NCI-H2107 (cell line): ENCODE measurements around the gene TAOK1.

Experiments
- DNase-seq: peaks from one replicate; lab custom pipeline; 2025; lab: John Stamatoyannopoulos, UW

The TAOK1 gene

DNA sequence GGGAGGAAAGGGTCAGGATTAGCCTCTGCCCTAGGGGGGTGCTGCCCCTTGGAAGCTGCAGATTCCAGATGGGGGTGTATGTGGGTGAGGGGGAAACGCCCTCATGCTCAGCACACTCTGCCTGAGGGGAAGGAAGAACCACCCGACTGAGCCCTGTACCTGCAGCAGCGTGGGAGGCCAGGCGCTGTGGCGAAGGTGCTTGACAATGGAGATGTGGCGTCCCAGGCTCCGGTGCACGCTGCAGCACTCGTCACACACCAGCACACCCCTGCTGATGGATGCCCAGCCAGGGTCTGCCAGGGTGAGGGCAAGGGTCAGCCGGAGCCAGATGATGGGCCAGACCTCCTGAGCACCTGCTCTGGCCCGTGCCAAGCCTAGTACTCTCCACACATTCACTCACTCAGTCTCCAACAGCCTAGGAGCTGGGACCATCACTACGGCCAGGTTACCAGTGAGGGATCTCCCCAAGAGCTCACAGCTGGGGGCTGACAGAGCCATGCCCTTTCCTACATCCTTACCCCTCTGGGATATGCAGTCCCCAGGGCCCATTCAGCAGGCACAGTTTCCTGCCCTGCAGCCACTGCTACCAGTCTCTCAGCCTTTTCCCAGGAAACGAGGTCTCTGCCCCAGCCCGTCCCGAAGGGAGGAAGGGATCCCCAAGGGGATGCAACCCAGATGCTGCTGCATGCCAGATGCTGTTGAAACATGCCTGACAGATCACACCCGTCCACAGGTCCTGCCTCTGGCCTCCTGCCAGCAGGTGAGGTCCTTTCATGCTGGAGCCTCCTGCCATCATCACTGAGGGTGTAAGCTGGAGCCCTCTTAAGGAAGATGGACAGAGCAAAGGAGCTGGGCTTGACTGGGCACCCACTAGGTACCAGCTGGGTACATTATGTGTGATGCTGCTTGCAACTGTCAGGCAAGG is 193.4 kb downstream of the TAOK1 start:
- DNase-seq = no peak

DNA sequence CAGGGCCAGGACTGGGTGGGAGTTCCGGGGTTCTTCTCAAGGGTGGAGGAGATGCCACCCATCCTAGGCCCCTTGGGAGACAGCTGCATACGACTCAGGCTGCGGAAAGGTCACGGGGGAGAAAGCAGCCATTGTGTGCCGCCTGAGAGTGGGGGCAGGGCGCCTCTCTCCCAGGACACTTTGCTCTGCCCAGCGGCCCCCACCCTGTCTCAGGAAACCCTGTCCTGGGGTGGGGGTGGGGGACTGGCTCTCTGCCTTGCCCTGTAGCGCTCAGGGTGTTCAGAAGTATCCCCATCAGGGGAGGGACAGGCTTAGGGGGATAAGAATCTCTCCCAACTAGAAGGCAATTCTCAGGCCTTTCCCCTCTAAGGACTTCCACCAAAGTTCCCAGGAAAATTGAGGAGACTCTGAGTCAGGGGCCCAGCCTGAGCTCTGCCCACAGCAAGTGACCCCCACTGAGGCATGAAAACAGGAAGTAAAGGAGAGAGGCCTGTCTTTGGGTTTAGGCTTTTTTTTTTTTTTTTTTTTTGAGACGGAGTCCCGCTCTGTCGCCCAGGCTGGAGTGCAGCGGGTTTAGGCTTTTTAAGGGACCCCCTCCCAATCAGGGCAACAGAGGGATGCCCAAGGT is 194.4 kb downstream of the TAOK1 start:
- no peak for DNase-seq

- no peak for DNase-seq
Measured at GRCh38 chr17:29585080-29585751, 195.1 kb downstream of the TAOK1 start.

DNA sequence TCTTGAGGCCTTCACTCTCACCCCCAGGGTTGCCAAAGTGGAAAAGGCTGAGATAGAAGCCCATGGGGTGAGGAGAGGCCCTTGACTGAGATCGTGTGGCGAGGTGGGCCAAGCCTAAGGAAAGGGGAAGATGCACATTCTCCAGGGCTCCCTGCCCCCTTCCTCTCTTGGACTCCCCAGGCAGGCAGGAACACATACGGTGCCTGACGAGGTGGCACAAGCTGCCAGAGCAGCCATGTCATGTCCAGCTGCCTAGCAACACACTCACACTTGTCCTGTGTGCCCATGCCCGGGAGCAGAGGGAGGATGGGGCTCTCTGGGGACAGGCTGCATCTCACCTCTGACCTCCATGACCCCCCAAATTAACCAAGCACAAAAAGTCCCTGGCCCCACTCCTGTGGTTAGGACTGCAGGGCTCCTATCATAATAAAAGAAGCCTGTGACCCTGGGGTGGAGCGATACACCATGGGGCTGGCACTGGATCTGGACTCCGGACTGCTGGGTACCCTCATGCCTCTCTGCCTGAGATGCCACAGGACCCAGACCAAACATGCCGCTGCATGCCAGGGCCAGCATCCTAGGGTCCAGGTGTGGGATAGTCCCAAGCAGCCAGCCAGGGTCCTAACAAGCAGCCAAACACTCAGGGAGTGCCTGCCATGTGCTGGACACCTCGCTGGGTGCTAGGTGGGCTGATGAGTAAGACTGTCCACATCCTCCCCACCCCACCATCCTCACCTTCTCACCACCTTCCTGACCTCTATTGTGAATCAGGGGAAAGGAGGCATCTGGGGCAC is 196.7 kb downstream of the TAOK1 start:
- DNase-seq = no peak

- DNase-seq = no peak
Measured at GRCh38 chr17:29587591-29587990, 197.4 kb downstream of the TAOK1 start.

DNA sequence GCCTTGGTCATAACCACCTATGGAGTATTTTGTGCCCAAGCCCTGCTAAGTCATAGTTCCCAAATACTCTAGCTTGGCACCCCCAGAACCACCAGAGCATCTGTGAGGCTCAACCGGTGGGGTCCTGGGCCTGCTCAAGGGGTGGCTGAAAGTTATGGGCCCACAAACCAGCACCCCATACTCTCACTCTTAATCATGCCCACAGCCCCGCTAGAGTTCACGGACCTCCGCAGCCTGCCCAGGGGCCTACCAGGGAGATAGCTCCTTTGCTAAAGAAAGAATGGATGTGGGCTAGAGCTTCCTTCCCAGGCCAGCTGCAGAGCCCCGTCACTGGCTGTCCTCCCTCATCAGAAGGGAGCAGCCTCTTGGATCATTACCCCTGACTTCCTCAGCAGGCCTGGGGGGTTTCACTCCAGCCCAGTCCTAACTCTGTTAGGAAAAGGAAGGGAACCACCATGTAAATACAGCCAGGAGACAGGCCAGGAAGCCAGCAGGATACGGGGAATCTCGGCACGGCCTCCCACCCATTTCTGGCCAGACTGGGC is 197.9 kb downstream of the TAOK1 start:
- DNase-seq = no peak

- DNase-seq = no peak
Measured at GRCh38 chr17:29588562-29589411, 198.6 kb downstream of the TAOK1 start.

GRCh38 chr17:29589524-29590410 is 199.6 kb downstream of the TAOK1 start, which contains the start of gene GIT1:
Gene GIT1, minus strand, starts transcription at chr17:29589648. Its CDS starts 270 bp downstream, at chr17:29589378.
- peak; percentile 84 for DNase-seq

DNA sequence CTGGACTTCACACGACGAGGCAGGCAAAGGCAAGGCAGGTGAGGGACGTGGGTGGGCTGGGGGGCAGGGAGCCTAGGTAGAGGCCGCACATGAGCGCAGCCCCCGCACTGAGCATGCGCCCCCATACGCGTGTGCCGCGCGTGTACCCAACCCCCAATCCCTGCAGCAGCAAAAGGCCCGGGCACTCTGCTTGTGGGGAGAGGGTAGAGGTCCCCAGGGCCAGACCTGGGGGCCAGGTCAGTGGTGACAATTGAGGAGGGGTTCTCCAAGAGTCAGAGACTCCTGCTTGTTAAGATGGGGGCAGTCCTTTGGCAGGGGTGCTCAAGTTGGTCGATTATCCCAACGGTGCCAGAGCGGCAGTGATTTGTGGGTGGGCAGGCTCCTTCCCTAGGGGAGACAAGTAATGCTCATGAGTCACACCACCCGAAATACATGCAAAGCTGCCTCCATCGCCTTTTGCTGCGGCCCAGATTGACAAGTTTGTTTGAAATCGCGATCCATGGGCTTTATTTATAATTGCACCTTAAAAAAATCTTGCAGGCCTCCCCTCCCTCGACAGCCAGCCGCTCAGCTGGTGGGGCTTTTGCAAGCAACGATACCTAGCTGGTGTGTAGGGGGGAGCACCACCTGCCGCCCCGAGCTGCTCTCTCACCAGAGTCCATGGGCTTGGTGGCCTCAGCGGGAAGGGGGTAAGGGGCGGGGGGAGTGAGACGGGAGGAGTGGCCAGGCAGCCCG is 200.4 kb downstream of the TAOK1 start:
- no peak for DNase-seq

GRCh38 chr17:29591146-29591736 is 201.1 kb downstream of the TAOK1 start:
- DNase-seq = no peak

DNA sequence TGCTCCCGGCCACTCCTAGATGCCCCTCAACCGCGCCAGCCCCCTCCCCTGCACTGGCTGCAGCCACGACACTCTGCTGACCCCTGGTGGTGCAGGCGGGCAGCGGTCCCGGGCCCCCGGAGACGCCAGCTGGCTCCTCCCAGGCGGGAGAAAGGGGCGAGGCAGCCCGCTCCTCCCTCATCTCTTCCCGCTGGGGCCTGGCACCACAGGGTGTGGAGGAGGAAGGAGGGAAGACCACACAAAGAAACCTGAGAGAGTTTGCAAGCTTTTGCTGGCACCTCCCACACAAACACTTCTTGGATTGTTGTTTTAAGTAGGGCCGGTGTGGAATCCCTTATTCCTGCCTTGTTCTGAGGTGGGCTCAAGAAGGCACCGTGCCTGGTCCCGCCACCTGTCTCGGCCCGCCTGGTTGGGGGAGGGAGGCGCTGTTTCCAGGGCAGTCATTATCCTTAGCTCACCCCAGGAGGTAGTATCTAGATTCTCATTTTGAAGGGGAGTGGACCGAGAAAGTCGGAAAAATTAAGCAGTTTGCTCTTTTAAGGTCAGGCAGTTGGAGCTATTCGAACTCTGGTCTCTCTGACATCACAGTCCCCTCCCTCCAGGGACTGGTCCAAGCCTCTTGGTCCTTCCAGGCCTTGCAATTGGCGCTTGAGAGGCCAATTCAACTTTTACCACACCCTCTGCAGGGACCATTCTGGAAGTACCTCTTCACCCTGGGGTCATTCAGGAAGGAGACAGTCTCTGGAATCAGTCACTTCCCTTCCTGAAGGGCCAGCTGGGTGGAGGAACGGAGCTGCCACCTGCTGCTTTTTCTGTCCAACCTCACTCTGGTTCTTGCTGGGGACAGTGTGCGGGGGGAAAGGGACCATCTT is 201.8 kb downstream of the TAOK1 start:
- peak; percentile 73 for DNase-seq

DNA sequence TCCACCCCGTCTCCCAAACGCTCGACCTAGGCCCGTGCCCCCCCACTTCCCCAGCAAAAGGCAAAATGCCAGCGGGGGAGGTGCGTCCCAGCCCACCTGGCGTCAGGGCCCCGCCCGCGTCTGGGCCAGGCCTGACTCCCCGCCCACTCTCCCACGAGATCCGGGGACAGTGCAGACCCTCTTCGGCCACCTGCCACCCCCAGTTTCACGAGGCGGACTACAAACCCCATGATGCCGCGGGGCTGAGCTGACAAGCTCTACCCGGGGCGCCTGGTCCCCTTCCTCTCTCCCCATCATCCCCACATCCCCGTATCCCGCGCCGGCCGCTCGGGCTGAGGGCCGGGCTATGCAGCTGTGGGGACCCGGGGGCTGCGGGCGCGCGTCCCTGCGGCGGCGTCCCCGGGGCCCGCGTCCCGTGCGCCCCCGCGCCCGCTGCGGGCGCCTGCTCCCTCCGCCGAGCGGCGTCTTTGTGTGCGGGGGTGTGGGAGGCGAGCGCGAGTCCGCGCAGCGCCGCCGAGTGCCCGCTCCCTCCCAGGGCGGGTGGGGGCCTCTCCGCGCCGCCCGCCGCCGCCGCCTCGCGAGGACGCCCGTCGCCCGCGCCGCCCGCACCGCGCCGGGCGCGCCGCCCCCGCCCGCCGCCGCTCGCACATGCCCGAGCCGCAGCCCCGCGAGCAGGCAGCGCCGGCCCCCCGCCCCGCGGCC is 202.8 kb downstream of the TAOK1 start, which contains the start of gene ANKRD13B:
TSS of gene ANKRD13B (plus strand) at position 283 of the 702 bp plus-strand sequence. CDS start 490 bp downstream, outside the sequence.
- DNase-seq = peak; percentile 12

DNA sequence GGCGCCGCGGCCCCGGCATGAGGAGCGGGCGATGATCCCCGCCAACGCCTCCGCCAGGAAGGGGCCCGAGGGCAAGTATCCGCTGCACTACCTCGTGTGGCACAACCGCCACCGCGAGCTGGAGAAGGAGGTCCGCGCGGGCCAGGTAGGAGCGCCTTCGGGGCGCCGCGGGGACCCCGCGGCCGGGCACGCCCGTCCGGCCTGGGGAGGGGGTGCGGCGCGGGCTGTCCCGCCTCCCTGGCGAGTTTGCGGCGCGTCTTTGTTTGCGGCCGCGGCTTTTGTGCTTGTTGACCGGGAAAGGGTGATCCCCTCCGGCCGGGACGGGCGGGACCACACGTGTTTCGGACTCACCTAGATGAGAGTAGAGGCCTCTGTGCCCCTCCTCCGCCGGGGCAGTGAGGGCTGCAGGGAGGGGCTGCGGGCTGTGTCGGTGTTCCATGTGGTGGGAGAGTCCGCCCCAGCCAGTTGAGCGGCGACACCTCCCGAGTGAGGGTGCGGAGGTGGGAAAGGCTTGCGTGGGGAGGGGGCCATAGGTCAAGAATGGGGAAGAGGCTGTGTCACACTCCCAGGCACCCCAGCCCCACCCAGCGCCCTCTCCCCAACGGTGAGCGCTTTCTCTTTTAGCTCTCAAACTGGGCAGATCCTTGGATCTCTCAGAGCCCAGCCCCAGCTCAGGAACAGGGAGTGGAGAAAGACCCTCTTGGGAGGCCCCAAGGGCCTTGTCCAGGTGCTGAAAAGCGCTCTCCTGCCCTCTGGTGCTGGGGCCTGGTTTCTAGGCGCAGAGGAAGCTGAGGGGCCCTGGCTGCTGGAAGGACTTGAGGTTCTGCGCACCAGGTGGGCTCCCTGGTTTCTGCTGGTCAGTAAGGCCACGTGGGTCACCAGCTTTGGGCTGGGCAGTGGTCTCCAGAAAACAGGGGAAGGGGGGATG is 203.7 kb downstream of the TAOK1 start:
- DNase-seq = no peak

GRCh38 chr17:29594519-29595090 is 204.4 kb downstream of the TAOK1 start:
- DNase-seq = no peak
